Fibroblast of the aortic adventitia (primary cell): Measurements from ENCODE around the gene MOB3B. TPM values are rescaled to one million over a fixed set of nuclear protein-coding genes. Genes with fewer than 3 reads are reported as not detected.

Experiments
- DNase-seq: peaks from one replicate; pipeline ENCODE4 v3.0.0-alpha.2; 2010; ENCODE audit warnings: low read depth
- H3K4me3 ChIP-seq: 2 replicates; pipeline ENCODE4 v1.5.1; 2011; ENCODE audit warnings: low read depth, mild to moderate bottlenecking, control low read depth, low read length, moderate library complexity
- CTCF ChIP-seq: IDR thresholded peaks from 2 replicates; pipeline ENCODE4 v1.5.1; 2011; ENCODE audit warnings: mild to moderate bottlenecking, low read length, control low read depth, inconsistent platforms; ENCODE audit not compliant: insufficient read depth
- total RNA-seq: library from RNA; depleted of rRNA; stranded (reverse); fragments of >200 nt; gene quantifications from 2 replicates; pipeline ENCODE4 v1.2.3, GENCODE V29; 2012; ENCODE audit warnings: low replicate concordance

Gene MOB3B
- total RNA-seq, 1 donor: under 0.01 TPM

GRCh38 chr9:27558307-27558706 is 28.7 kb upstream of the MOB3B start:
- DNase-seq: no peak
- no peak for TF ChIP-seq CTCF
- no peak overlapping the region for H3K4me3 ChIP-seq

GRCh38 chr9:27556470-27556869 is 26.9 kb upstream of the MOB3B start:
- DNase-seq: no peak
- TF ChIP-seq CTCF: no peak
- no peak overlapping the region for H3K4me3 ChIP-seq

GRCh38 chr9:27554712-27555111 is 25.1 kb upstream of the MOB3B start:
- no peak for TF ChIP-seq CTCF
- DNase-seq: no peak
- no peak overlapping the region for H3K4me3 ChIP-seq

GRCh38 chr9:27549196-27549755 is 19.7 kb upstream of the MOB3B start:
- H3K4me3 ChIP-seq: no peak overlapping the region
- peak; percentile 88 for DNase-seq
- TF ChIP-seq CTCF: no peak

- peak; percentile 73 for DNase-seq
- H3K4me3 ChIP-seq: no peak overlapping the region
- TF ChIP-seq CTCF: peak; percentile 47
These were observed 18.6 kb upstream of the MOB3B start for GRCh38 chr9:27548055-27548741.

GRCh38 chr9:27545471-27545870 is 15.9 kb upstream of the MOB3B start:
- DNase-seq: no peak
- no peak for TF ChIP-seq CTCF
- no peak overlapping the region for H3K4me3 ChIP-seq

- peak; percentile 5 for DNase-seq
- H3K4me3 ChIP-seq: no peak overlapping the region
- TF ChIP-seq CTCF: no peak
These were observed 12.9 kb upstream of the MOB3B start for GRCh38 chr9:27542508-27542907.
